Adrenal gland (tissue), 12 donors: ENCODE results near the gene AGBL5. TPM values are rescaled to one million over a fixed set of nuclear protein-coding genes. Genes with fewer than 3 reads are reported as not detected.

Experiments
- DNase-seq, 7 donors: peaks; one replicate each; pipeline ENCODE4 v3.0.0-alpha.2; 2019 to 2020
- H3K27ac ChIP-seq, 5 donors: fragments of 200-600 bp; sonication (generic) in 4 of 5; 1 replicate in 3 of 5; 2 replicates in 2 of 5; pipeline versions ENCODE4 v1.5.1 to v1.8.0; 2016 to 2020; ENCODE audit warnings: mild to moderate bottlenecking in 1 of 5
- H3K27me3 ChIP-seq: fragments of 200-600 bp; 2 replicates; pipeline ENCODE4 v1.8.0; 2021
- H3K36me3 ChIP-seq, 2 donors: fragments of 200-600 bp; replicated peaks in 1 of 2; 1 replicate in 1 of 2; 2 replicates in 1 of 2; pipeline versions ENCODE4 v1.5.1 to v1.8.0; 2018 to 2022
- H3K4me1 ChIP-seq, 2 donors: fragments of 200-600 bp; replicated peaks in 1 of 2; 1 replicate in 1 of 2; 2 replicates in 1 of 2; pipeline versions ENCODE4 v1.5.1 to v1.8.0; 2018 to 2021
- H3K4me3 ChIP-seq, 4 donors: fragments of 200-600 bp; sonication (generic) in 3 of 4; one replicate each; pipeline ENCODE4 v1.5.1; 2016 to 2018
- H3K9me3 ChIP-seq, 3 donors: fragments of 200-600 bp; sonication (generic) in 1 of 3; replicated peaks in 1 of 3; 1 replicate in 2 of 3; 2 replicates in 1 of 3; pipeline versions ENCODE4 v1.5.1 to v1.8.0; 2016 to 2021
- CTCF ChIP-seq, 6 experiments: fragments of 450-650 bp in 4 of 6; fragments of 200-600 bp in 2 of 6; sonication (generic) in 1 of 6; IDR thresholded peaks; 1 replicate in 5 of 6; 2 replicates in 1 of 6; pipeline versions ENCODE4 v1.5.1 to v1.8.0; 2016 to 2021; ENCODE audit warnings: antibody characterized with exemption in 6 of 6, mild to moderate bottlenecking in 2 of 6, moderate library complexity in 1 of 6
- POLR2A ChIP-seq, 2 donors: fragments of 450-650 bp; IDR thresholded peaks; one replicate each; pipeline ENCODE4 v1.6.1; 2017; ENCODE audit warnings: antibody characterized with exemption in 2 of 2, mild to moderate bottlenecking in 2 of 2, moderate library complexity in 1 of 2
- WGBS, 4 donors: extraction: QIAGEN DNeasy Blood & Tissue Kit in 2 of 4; methylation state at CpG; one replicate each; pipeline versions ENCODE4 v1.1.5 to v1.1.7; 2013 to 2017; 5-methylcytosine and 5-hydroxymethylcytosine counted together
- intact Hi-C, 2 donors: fragments of 100-400 bp; cut with DNase I; formaldehyde crosslinking; loops; one replicate each; pipeline versions ENCODE4 v1.14.1 to v1.15.0; 2022 to 2023
- polyA plus RNA-seq, 3 donors: library from polyadenylated mRNA; stranded (reverse); fragments of 200-250 nt in 2 of 3; fragments of 350-450 nt in 1 of 3; fragmentation: Illumina TruSeq in 1 of 3; extraction: RNeasy Lipid Tissue Mini Kit (QIAGEN cat#74804) in 1 of 3; gene quantifications; one replicate each; pipeline ENCODE4 v1.2.3, GENCODE V29; 2013 to 2014
- total RNA-seq, 9 donors: library from RNA; depleted of rRNA in 4 of 9; stranded (reverse); fragments of >200 nt in 4 of 9; fragments of 120-200 nt in 1 of 9; fragmentation: NEBNext Ultra II Directional in 1 of 9; extraction: Animal tissue kit (Norgen Biotek cat#: 25700) in 1 of 9; gene quantifications; one replicate each; pipeline versions ENCODE4 v1.1.0 to v1.2.4, GENCODE V29; 2013 to 2023
- donor health status: healthy with polysubstance abuse.
- donor health status: Bipolar disorder and iron deficiency.
- donor health status: DM: yes; HTN: yes; CAD: no.
- donor health status: DM: no; HTN: no; CAD: no.
- donor health status: DM: no; HTN: no; CAD: no.
- donor health status: DM: yes; HTN: yes; CAD: no.

Gene AGBL5
- total and polyA plus RNA-seq, 12 donors: 21.2 to 42.4 (median 30.6) TPM

- 86 to 93% (median 91%) methylated on average over 2 of the region's 2 CpGs for WGBS, 4 donors
- peaks cover 0 to 8% of the 10 kb centered on the region in 2 donors for H3K36me3 ChIP-seq
These were observed 22.4 kb upstream of the AGBL5 start for GRCh38 chr2:27029051-27029450.

GRCh38 chr2:27032495-27033252 lies 18.8 kb upstream of the AGBL5 start, which contains the start of gene TMEM214:
TSS of gene TMEM214 (plus strand) at chr2:27032965. CDS start at chr2:27033016, 51 bp downstream.
- H3K36me3 ChIP-seq: peaks cover 0 to 29% of the 10 kb centered on the region in 2 donors
- no peaks in the 10 kb centered on the region for H3K9me3 ChIP-seq
- H3K4me1 ChIP-seq: peaks cover 10 to 22% of the 10 kb centered on the region in 2 donors
- intact Hi-C loops: loop anchor here (5.0 to 10.0 kb wide), 2 partner anchors 50 to 52 kb away; partner anchors contain the start of gene KHK (in 1 of the 2)
- H3K27ac ChIP-seq: peak within 1 kb of the TSS in 4 of 5 donors; percentile 62 to 87 (median 73)
- TF ChIP-seq POLR2A (IDR thresholded peaks at IDR 0.05) (peak; percentile 67 to 70), CTCF (IDR thresholded peaks at IDR 0.05) (peak in 3 of 6 experiments; percentile 19 to 42 (median 35))
- 0 to 1% (median 0%) methylated on average over 27 to 76 of the region's 76 CpGs for WGBS, 4 donors
- DNase-seq: peak; percentile 88 to 94 (median 90)
- H3K27me3 ChIP-seq: no peaks in the 10 kb centered on the region
- H3K4me3 ChIP-seq: peak within 1 kb of the TSS; percentile 54 to 99 (median 65)

More at GRCh38 chr2:27029051-27029450, 22.4 kb upstream of the AGBL5 start:
- intact Hi-C loops: no loop called here
- no peak for TF ChIP-seq CTCF (IDR thresholded peaks at IDR 0.05)
- no peak for TF ChIP-seq POLR2A (IDR thresholded peaks at IDR 0.05)
- Histone ChIP-seq H3K27me3 (no peaks in the 10 kb centered on the region), H3K27ac (no peak overlapping the region), H3K4me3 (no peak overlapping the region), H3K9me3 (no peaks in the 10 kb centered on the region), H3K4me1 (peaks cover 7 to 12% of the 10 kb centered on the region in 2 donors)
- DNase-seq: no peak

GRCh38 chr2:27033253-27033852 lies 18.1 kb upstream of the AGBL5 start:
- no peak for DNase-seq
- 14 to 28% (median 15%) methylated on average over 5 to 11 of the region's 11 CpGs for WGBS, 4 donors
- Histone ChIP-seq H3K4me1 (peaks cover 10 to 22% of the 10 kb centered on the region in 2 donors), H3K4me3 (peak overlapping the region; percentile 54 to 99 (median 65)), H3K36me3 (peaks cover 0 to 36% of the 10 kb centered on the region in 2 donors), H3K9me3 (no peaks in the 10 kb centered on the region), H3K27me3 (no peaks in the 10 kb centered on the region), H3K27ac (peak overlapping the region in 4 of 5 donors; percentile 62 to 87 (median 73))
- intact Hi-C loops: loop anchor here (5.0 to 10.0 kb wide), 2 partner anchors 49 to 51 kb away; partner anchors contain the start of gene KHK (in 1 of the 2)
- TF ChIP-seq CTCF (IDR thresholded peaks at IDR 0.05) (no peak), POLR2A (IDR thresholded peaks at IDR 0.05) (no peak)

- no peak for DNase-seq
- Histone ChIP-seq H3K4me3 (no peak overlapping the region), H3K36me3 (peaks cover 0 to 70% of the 10 kb centered on the region in 2 donors), H3K27me3 (no peaks in the 10 kb centered on the region), H3K27ac (no peak overlapping the region), H3K9me3 (no peaks in the 10 kb centered on the region), H3K4me1 (peaks cover 15 to 30% of the 10 kb centered on the region in 2 donors)
- intact Hi-C loops: loop anchor here in 1 of 2 donors (10.0 kb wide), 1 partner anchor 47 kb away; the partner anchor contains the start of gene KHK
- TF ChIP-seq CTCF (IDR thresholded peaks at IDR 0.05): no peak
- 90 to 100% (median 91%) methylated on average over 1 to 6 of the region's 6 CpGs for whole genome bisulfite sequencing, 4 donors
These were observed 13.5 kb upstream of the AGBL5 start for GRCh38 chr2:27038012-27038411.
